Measurements from ENCODE around the gene UGT1A4.

- no peak for TF ChIP-seq EZH2 (IDR thresholded peaks at IDR 0.05; ENCODE audit: borderline replicate concordance, low read depth, low read length, severe bottlenecking)
- no peak for TF ChIP-seq CTCF (IDR thresholded peaks at IDR 0.05; ENCODE audit: extremely low read depth in 1 of 2, insufficient read depth in 1 of 2, low read depth in 1 of 2, low read length in 2 of 2)
These were observed 102.2 kb downstream of the UGT1A4 start for GRCh38 chr2:233820774-233821105.

Data from endothelial cell of umbilical vein (primary cell).